CD1c-positive myeloid dendritic cell (primary cell): ENCODE data around the gene NR2C1.
"Not testable (repeated sequence)": the region's sequence is repeated elsewhere in the genome, so short reads cannot be mapped to it uniquely, and the experiment has no call there.

Experiments
- DNase-seq: peaks from one replicate; pipeline ENCODE4 v3.0.0-alpha.2; 2016; ENCODE audit errors: extremely low spot score

Gene NR2C1

GRCh38 chr12:95072900-95073697 is at the start of gene NR2C1:
Gene NR2C1, minus strand, starts transcription at chr12:95073618. Its CDS starts 6,234 bp downstream, at chr12:95067384.
- peak; percentile 92 for DNase-seq

DNA sequence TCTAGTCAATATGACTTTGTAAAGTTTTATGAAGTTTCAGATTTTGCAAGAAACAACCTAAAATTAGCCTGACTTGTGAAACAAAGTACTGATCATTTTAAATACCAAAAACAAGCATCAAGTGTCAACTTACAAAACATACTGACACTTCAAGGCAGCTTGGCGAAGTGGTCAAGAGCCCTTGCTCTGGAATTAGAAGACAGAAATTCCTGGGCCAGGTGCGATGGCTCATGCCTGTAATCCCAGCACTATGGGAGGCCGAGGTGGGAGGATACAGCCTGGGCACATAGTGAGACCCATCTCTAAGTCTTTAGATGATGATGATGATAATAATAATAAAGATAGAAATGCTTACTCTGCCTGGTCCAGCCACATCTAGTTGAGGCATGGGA is 45.4 kb upstream of the NR2C1 start:
- DNase-seq, result no peak

GRCh38 chr12:95118138-95118787 is 44.8 kb upstream of the NR2C1 start:
- no peak for DNase-seq

DNA sequence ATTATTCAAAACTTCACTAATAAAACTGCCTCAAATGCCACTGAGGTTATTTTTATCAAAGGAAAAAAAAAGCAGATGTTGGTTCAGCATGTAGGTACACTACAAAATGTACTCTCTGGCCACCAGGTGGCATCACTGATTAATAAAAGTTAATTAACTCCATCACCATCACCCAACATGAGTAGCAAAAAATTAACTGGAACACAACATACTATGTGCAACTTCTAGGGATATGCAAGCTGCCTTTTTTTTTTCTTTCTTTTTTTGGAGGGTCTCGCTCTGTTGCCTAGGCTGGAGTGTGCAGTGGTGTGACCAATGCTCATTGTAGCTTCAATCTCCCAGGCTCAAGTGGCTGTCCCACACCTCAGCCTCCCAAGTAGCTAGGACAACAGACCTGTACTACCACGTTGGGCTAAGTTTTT is 43.8 kb upstream of the NR2C1 start:
- peak; percentile 80 for DNase-seq

DNA sequence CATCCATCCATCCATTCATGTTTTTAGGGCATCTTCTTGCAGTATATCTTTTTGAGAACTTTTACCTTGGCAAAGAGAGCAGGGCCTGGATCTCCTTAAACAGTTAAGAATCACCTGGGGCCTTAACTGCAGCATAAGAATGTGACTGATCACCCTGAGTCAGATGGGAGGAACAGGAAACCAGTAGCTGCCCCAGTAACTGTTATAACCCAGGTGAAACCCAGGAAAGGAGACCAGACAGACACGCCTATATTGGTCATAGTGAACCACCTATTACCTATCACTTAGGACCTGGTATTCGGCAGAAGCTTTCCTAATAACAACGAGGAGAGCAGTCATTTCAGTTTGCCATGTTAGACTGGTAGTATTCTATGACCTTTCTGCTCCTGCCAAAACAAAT is 43.4 kb upstream of the NR2C1 start:
- DNase-seq, result no peak

DNA sequence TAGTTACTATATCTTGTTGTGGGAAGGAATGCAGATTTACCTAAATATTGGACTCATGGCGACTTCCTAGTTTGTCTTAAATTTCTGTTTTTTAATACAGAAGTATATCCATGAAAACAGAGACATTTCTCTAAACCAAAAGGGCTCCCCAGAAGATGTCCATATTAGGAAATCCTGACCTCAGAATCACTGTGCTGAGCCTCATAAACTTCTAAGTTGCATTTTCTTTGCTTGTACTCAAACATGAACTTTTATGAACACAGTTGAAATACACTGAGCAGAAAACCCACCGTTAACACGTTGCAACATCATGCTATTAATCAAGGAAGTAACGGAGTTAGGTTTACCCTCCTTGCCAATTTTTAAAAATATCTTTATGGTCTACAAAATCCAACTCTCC is 42.9 kb upstream of the NR2C1 start:
- no peak for DNase-seq

DNA sequence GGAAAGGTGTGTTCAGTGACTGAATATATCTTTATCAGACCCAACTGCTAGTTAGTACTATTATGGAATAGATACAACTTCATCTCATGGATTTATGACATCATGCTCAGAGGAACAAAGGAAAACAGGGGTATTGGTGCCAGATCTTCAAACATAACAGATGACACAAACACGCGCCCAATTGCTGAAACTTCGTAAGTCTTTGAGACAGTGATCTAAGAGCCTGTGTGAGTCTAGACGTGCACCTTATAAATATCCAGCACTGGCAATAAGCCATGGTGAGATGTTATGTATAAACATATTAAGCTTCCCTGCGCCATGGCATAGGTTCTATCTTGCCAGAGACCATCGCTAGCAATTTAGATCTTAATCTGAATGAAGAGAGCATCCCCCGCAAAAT is 42.2 kb upstream of the NR2C1 start:
- DNase-seq, result no peak

- no peak for DNase-seq
Observed at GRCh38 chr12:95114766-95115405, 41.5 kb upstream of the NR2C1 start.

GRCh38 chr12:95107362-95107761 is 33.9 kb upstream of the NR2C1 start:
- DNase-seq, result no peak

DNA sequence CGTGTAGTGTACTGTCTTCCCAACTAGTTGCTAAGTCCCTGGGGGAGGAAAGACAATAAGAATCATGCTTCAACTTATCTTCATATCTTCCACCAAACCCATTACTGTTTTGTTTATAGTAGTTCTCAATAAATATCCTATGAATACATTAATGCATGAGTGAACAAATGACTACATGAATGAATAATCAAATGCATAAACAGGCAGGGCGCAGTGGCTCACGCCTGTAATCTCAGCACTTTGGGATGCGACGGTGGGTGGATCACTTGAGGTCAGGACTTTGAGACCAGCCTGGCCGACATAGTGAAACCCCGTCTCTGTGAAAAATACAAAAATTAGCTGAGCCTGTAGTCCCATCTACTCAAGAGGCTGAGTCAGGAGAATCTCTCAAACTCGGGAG is 32.1 kb upstream of the NR2C1 start:
- DNase-seq, result no peak

- DNase-seq, result no peak
Observed at GRCh38 chr12:95104919-95105452, 31.6 kb upstream of the NR2C1 start.

GRCh38 chr12:95102916-95103671 is 29.7 kb upstream of the NR2C1 start:
- DNase-seq, result peak; percentile 64

DNA sequence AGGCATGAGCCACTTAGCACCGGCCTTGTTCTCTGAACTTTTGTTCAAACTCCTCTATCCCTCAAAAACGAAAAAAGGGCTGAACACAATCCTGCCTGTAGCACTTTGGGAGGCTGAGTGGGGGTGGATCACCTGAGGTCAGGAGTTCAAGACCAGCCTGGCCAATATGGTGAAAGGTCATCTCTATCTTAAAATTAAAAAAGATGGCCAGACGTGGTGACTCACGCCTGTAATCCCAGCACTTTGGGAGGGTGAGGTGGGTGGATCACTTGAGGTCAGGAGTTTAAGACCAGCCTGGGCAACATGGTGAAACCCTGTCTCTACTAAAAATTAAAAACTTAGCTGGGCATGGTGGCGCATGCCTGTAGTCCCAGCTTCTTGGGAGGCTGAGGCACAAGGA is 28.5 kb upstream of the NR2C1 start:
- not testable (repeated sequence) for DNase-seq

DNA sequence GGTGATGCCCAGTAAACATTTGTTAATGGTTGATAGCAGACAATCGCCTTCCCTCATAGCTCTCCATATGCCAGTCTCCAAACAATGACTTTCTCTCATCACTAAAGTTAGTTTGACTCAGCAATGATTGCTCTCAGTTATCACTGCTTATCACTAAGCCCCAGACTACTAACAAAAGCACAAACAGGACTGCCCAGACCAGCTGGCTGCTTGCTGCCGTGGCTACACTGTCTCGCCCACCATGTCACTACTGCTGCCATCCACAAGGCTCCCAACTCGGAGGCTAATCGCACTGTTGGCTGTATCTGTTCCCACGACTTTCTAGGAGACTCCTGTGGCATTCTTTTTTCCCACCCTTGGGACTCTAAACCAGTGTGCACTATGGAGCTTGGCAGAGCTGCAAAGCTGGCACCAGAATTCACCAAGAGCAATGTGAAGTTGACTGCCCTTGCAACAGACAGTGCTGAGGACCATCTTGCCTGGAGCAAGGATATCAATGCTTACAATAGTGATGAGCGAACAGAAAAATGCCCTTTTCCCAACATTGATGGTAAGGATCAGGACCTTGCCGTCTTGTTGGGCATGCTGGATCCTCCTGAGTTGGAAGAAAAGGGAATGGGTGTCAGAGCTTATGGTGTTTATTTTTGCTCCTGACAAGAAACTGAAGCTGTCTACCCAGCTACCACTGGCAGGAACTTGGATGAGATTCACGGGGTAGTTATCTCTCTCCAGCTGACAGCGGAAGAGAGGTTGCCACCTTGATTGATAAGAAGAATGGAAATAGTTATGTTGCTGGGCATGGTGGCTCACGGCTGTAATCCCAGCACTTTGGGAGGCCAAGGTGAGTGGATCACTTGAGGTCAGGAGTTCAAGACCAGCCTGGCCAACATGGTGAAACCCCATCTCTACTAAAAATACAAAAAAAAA is 27.1 kb upstream of the NR2C1 start:
- DNase-seq, result no peak

DNA sequence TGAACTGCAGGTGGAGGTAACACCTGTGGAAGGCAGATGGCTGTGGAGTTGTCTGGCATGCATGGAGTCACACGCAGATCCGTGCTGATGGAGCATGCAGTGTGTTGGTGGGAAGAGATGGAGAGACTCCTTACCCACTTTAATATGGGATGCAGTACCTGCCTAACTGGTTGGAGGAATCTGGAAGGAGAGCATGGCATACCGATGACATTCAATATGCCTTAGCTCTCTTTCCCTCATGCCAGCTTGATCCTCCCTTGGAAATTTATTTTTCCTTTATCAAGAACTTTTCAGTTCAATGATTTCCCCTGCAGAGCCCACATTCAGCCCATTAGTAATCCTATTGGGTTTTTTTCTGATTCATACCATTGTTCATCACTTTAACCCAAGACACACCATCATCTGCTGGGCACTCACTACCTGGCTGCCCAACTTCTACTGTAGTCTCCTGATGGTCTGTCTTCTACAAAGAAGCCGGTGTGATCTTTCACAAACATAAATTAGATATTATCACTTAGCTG is 25.9 kb upstream of the NR2C1 start:
- no peak for DNase-seq

- DNase-seq, result no peak
Observed at GRCh38 chr12:95096852-95097251, 23.4 kb upstream of the NR2C1 start.

GRCh38 chr12:95096378-95096777 is 23.0 kb upstream of the NR2C1 start:
- DNase-seq, result no peak

DNA sequence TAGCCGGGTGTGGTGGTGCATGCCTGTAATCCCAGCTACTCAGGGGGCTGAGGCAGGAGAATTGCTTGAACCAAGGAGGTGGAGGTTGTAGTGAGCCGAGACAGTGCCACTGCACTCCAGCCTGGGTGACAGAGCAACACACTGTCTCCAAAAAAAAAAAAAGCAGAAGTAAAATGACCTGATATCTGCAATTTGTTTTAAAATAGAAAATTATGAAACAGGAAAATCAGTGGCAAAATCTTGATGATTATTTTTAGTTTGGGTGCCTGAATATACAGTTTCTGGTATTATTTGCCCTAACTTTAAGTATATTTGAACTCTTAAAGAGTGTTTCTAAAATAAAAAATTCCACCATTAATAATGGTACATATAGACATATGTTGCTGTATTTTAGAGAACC is 22.4 kb upstream of the NR2C1 start:
- peak; percentile 25 for DNase-seq

GRCh38 chr12:95089462-95089861 is 16.0 kb upstream of the NR2C1 start:
- no peak for DNase-seq

DNA sequence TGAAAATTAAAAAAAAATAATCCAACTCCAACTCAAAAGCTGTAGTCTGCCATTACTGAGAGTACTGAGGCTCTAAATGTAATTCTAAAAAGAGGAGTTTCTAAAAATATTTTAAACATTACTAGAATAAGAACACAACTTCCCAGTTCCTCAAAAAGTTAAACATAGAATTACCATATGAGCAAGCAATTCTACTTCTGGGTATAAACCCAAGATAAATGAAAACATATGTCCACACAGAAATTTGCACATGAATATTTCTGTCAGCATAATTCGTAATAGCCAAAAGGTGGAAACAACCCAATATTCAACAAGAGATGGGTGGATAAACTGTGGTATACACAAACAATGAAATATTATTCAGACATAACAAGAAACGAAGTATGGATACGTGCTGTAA is 15.0 kb upstream of the NR2C1 start:
- DNase-seq, result peak; percentile 21

- DNase-seq, result no peak
Observed at GRCh38 chr12:95085612-95086011, 12.2 kb upstream of the NR2C1 start.
